ACC112 (cell line): ENCODE measurements around the gene SHH.
A peak's percentile ranks its signal among the peaks of the same experiment; 100 is the strongest.

Source experiments
- H2AFZ ChIP-seq: fragments of 200-600 bp; sonication (generic); one replicate; pipeline ENCODE4 v1.6.0; 2017; ENCODE audit warnings: antibody characterized with exemption, low read length; ENCODE audit not compliant: unreplicated experiment
- H3K27ac ChIP-seq: fragments of 200-600 bp; sonication (generic); 2 replicates; pipeline ENCODE4 v1.5.1; 2014; ENCODE audit warnings: low read depth, mild to moderate bottlenecking, antibody characterized with exemption, low read length, moderate library complexity
- H3K27me3 ChIP-seq: fragments of 200-600 bp; sonication (generic); 2 replicates; pipeline ENCODE4 v1.6.1; 2014; ENCODE audit warnings: mild to moderate bottlenecking, antibody characterized with exemption, low read length, moderate library complexity, mixed read lengths; ENCODE audit not compliant: insufficient read depth
- H3K36me3 ChIP-seq: fragments of 200-600 bp; sonication (generic); 2 replicates; pipeline ENCODE4 v1.6.1; 2016; ENCODE audit warnings: mild to moderate bottlenecking, antibody characterized with exemption, low read length, moderate library complexity, mixed read lengths; ENCODE audit not compliant: insufficient read depth
- H3K4me1 ChIP-seq: fragments of 200-600 bp; sonication (generic); one replicate; pipeline ENCODE4 v1.6.1; 2016; ENCODE audit warnings: low read length, mixed read lengths; ENCODE audit not compliant: insufficient read depth, unreplicated experiment, control insufficient read depth
- H3K4me3 ChIP-seq: fragments of 200-600 bp; sonication (generic); 2 replicates; pipeline ENCODE4 v1.5.1; 2014; ENCODE audit warnings: mild to moderate bottlenecking, low read depth, low read length
- H3K79me2 ChIP-seq: fragments of 200-600 bp; sonication (generic); one replicate; pipeline ENCODE4 v1.6.0; 2016; ENCODE audit warnings: low read length; ENCODE audit not compliant: control insufficient read depth, unreplicated experiment, insufficient read depth

The SHH gene

DNA sequence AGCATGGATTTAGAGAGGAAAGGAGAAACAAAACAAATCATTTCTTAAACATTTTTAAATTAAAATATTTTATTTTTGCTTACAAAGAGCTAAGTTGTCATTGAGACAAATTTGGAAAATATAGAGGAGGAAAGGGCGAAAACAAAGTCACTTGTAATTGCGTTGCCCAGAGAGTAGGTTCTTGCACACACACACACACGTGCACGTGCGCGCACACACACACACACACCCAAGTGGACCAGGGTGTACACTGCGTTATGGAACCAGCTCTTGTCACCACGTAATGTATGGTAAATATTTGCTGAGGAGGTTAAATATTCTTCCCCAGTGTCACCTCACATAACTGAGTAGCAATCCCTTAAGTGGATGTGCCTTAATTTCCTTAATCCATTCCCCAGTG is 21.6 kb downstream of the SHH start:
- Histone ChIP-seq H2AFZ (no peak overlapping the region), H3K27ac (no peak overlapping the region), H3K4me3 (no peak overlapping the region), H3K79me2 (no peaks in the 10 kb centered on the region), H3K36me3 (no peaks in the 10 kb centered on the region), H3K4me1 (no peaks in the 10 kb centered on the region), H3K27me3 (peaks cover 5% of the 10 kb centered on the region)

DNA sequence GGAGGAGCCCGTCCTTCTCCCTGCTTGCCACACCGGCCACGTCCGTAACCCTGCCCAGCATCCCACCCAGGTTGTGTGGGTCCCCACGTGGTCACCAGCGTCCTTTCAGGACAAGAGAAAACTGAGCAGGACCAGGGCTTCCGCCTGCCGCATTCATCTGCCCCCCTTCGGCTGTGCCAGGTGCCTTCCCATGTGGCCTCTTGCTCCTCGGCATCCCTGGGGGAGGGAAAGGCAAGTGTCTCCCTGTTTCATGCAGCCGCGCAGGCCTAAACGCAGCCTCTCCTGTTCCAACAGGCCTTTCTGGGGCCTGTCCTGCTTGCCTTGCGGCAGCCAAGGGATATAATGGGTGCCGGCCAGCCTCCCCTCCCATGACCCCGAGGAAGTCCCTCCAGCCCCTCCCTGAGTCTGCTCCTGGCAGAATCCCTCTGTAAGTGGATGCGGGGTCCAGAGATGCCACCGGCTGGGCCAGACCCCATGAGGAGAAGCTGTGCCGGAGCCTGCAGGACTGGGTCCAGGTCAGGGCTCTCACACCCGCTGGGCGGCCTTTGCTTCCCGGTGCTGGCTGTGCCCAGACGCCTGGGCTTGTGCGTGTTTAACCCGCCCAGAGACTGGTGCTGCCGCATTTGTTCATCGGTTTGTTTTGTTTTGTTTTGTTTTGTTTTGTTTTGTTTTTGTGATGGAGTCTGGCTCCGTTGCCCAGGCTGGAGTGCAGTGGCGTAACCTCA is 23.1 kb downstream of the SHH start:
- no peak overlapping the region for H3K4me3 ChIP-seq
- no peaks in the 10 kb centered on the region for H3K36me3 ChIP-seq
- no peaks in the 10 kb centered on the region for H3K4me1 ChIP-seq
- no peaks in the 10 kb centered on the region for H3K79me2 ChIP-seq
- no peak overlapping the region for H3K27ac ChIP-seq
- no peak overlapping the region for H2AFZ ChIP-seq
- H3K27me3 ChIP-seq: no peaks in the 10 kb centered on the region

DNA sequence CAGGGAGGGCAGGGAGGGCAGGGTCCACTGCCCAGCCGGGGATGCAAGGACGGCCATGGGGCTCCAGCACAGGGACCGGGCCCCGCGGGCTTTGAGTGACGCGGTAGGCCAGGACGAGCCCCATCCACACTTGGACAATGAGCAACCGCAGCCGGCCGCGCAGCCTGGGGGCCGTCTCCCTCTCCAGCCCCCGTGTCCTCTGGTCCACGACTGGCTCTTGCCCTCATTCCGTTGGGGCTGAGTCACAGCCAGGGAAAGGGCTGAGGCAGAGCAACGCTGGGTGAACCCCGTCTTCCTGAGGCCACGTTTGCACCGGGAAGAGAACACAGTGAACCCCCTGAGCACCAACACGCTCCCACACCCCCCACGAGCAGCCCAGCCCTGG is 23.7 kb downstream of the SHH start:
- Histone ChIP-seq H3K4me3 (no peak overlapping the region), H3K4me1 (no peaks in the 10 kb centered on the region), H3K27me3 (no peaks in the 10 kb centered on the region), H2AFZ (no peak overlapping the region), H3K36me3 (no peaks in the 10 kb centered on the region), H3K27ac (no peak overlapping the region), H3K79me2 (no peaks in the 10 kb centered on the region)

DNA sequence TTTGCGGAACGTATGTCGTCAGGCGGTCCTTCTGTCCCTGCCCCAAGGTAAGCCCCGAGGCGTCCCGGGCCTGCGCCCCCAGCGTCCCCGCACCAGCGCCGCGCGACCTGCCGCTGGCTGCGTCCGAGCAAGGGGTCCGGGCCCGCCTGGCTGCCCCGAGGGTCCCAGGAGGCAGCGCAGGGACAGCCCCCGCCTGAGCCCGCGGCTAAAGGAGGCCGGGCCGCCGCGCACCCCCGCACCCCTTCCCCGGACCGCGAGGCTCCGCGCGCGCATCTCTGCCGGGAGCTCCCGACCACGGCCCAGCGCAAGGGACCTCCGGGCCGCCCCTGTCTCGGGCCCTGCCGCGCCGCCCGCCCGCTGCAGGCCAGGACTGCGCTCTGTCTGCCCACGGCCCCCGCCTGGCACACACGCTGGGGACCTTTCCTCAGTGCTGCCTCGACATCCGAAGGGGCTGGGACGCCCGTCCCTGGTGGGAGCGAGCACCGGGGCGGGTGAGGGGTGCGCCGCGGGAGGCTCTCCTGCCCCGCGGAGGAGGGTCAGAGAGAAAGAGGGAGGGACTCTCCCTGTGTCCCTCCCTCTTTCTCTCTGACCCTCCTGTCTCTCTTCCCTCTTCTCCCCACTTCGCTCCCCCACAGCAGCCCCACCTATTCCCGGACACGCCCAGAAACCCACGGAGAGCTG is 25.0 kb downstream of the SHH start:
- H3K27me3 ChIP-seq: no peaks in the 10 kb centered on the region
- no peaks in the 10 kb centered on the region for H3K36me3 ChIP-seq
- H2AFZ ChIP-seq: peak overlapping the region; percentile 47
- H3K79me2 ChIP-seq: no peaks in the 10 kb centered on the region
- no peaks in the 10 kb centered on the region for H3K4me1 ChIP-seq
- H3K4me3 ChIP-seq: peak overlapping the region; percentile 77
- H3K27ac ChIP-seq: no peak overlapping the region

DNA sequence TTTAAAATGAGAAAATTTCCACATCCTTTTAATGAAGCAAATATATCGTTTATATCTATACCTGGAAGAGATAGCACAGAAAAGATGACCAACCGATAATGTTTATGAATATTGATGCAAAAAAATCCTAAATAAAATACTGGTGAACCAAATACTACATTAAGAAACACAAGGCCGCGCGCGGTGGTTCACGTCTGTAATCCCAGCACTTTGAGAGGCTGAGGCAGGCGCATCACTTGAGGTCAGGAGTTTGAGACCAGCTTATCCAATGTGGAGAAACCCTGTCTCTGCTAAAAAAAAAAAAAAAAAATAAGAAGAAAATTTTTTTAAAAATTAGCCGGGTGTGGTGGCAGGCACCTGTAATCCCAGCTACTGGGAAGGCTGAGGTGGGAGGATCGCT is 25.8 kb downstream of the SHH start:
- Histone ChIP-seq H3K79me2 (no peaks in the 10 kb centered on the region), H2AFZ (no peak overlapping the region), H3K4me1 (no peaks in the 10 kb centered on the region), H3K27ac (no peak overlapping the region), H3K4me3 (no peak overlapping the region), H3K36me3 (no peaks in the 10 kb centered on the region), H3K27me3 (no peaks in the 10 kb centered on the region)

DNA sequence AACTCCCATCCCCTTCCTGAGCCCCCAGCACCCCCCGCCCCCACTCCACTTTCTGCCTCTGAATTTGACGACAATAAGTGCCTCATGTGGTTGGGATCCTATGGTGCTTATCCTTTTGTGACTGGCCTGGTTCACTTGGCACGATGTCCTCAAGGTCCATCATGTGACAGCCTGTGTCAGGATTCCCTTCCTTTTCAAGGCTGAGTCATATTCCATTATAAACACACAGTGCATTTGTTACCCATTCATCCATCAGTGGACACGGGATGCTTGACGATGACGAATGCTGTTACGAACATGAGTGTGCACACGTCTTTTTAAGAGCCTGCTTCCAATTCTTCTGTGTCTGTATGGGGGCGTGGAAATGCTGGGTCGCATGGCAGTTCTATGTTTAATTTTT is 26.7 kb downstream of the SHH start:
- H3K4me3 ChIP-seq: no peak overlapping the region
- no peaks in the 10 kb centered on the region for H3K79me2 ChIP-seq
- H3K27ac ChIP-seq: no peak overlapping the region
- no peaks in the 10 kb centered on the region for H3K36me3 ChIP-seq
- H3K27me3 ChIP-seq: no peaks in the 10 kb centered on the region
- no peaks in the 10 kb centered on the region for H3K4me1 ChIP-seq
- H2AFZ ChIP-seq: no peak overlapping the region

DNA sequence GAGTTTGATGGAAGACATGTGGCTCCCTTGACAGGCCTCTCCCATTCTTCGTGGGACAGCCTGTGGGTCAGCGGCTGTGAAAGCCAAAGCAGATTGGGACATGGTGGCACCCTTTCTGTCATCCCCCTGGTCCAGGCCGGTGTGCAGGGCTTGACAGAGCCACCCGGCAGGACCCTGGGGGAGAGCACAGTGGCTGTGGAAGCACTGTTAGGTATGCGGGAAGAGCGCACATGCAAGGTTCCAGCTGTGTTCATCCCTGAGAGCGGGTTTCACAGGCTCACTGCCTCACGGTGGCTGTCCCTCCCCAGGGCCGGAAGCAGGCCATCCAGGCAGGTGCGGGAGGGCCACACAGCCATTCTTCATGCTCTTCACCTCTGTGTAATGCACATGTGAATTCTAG is 29.8 kb downstream of the SHH start:
- Histone ChIP-seq H3K27ac (no peak overlapping the region), H2AFZ (no peak overlapping the region), H3K79me2 (no peaks in the 10 kb centered on the region), H3K36me3 (0 out of 2 replicates have a peak, but pooled peaks cover 5% of the 10 kb centered on the region), H3K4me3 (no peak overlapping the region), H3K4me1 (no peaks in the 10 kb centered on the region), H3K27me3 (no peaks in the 10 kb centered on the region)

DNA sequence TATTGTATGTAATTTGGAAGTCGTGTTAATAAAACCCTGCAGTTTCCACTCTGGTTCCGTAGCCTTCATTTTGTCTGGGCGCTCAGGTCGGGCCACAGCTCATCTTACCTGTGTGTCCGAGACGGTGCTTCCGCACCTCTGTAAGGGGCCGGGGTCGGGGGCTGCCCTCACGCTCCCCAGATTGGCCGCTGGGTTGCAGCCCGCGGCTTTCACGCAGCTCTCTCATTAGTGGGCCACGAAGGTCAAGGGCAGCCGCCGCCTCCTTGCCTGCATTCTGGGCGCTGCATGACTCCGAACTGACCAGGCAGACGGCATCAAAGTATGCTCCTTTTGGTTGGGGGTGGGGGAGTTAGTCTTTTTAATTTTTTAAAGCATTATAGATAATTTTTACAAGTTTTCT is 30.8 kb downstream of the SHH start:
- Histone ChIP-seq H3K4me3 (no peak overlapping the region), H3K27ac (no peak overlapping the region), H2AFZ (no peak overlapping the region), H3K27me3 (no peaks in the 10 kb centered on the region), H3K79me2 (no peaks in the 10 kb centered on the region), H3K4me1 (no peaks in the 10 kb centered on the region), H3K36me3 (0 out of 2 replicates have a peak, but pooled peaks cover 5% of the 10 kb centered on the region)

DNA sequence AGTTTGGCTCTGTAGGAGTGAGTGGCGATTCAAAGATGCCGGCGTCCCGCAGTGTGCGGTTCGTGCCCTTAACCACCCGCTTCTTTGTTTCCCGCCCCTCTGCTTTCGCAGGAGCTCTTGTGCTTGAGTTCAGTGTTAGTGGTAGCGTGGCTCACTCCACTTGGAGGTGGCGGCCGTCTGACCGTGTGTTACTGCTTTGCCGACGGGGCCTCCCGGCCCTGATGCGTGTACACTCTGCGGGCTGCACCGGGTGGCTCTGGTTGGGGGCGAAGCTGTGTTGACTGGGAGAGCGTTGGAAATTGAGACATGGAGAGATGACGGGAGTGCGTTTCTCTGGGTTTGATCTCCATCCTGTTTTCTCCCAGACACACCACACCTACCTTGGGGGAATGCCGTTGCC is 31.4 kb downstream of the SHH start:
- no peak overlapping the region for H3K27ac ChIP-seq
- H2AFZ ChIP-seq: no peak overlapping the region
- H3K4me3 ChIP-seq: no peak overlapping the region
- no peaks in the 10 kb centered on the region for H3K4me1 ChIP-seq
- no peaks in the 10 kb centered on the region for H3K27me3 ChIP-seq
- no peaks in the 10 kb centered on the region for H3K79me2 ChIP-seq
- peaks cover 5% of the 10 kb centered on the region; the same call in 1 of the 2 replicates for H3K36me3 ChIP-seq

DNA sequence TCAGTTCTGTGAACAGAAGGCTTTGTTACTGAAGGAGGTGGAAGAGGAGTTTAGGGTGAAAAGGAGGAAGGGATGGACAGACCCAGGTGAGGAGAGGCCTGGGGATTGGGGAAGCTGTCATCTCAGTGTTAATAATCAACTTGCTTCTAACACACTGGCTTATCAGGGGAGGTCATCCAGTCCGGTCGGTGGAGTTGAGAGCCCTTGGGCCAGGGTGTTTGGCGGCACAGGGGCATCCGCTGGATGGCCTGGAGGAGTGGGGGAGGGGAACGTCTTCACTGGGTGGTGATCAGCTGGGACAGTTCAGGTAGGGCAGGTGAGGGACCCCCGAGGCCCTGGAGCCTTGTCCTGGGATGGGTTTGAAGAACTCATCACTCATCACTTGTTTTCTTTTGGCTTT is 33.9 kb downstream of the SHH start:
- Histone ChIP-seq H3K36me3 (peaks cover 21% of the 10 kb centered on the region; the same call in 1 of the 2 replicates), H2AFZ (no peak overlapping the region), H3K4me3 (no peak overlapping the region), H3K27ac (no peak overlapping the region), H3K27me3 (no peaks in the 10 kb centered on the region), H3K4me1 (no peaks in the 10 kb centered on the region), H3K79me2 (no peaks in the 10 kb centered on the region)

DNA sequence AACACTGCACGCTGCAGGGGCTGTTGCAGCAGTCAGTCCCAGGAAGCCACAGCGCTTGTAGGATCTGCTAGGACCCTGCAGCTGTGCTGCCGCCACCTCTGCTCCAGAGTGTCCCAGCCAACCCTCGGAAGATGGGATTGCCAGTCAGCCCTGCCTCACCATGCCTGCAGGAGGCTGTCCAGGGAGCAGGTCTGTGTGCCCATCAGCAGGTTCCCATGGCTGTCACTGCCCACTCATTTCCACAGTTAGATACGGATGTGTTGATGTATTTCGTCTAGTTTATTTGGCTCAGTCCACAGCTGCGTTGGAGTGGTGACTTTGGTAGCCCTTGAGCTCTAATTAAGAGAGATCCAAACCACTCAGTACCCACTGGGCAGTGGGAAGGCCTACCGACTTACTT is 35.7 kb downstream of the SHH start:
- Histone ChIP-seq H3K27me3 (no peaks in the 10 kb centered on the region), H3K4me1 (no peaks in the 10 kb centered on the region), H3K36me3 (peaks cover 25% of the 10 kb centered on the region), H2AFZ (no peak overlapping the region), H3K4me3 (no peak overlapping the region), H3K27ac (no peak overlapping the region), H3K79me2 (no peaks in the 10 kb centered on the region)
